Uterine smooth muscle cell (primary cell): Measurements from ENCODE around the gene IKZF5. TPM values are rescaled to one million over a fixed set of nuclear protein-coding genes. Genes with fewer than 3 reads are reported as not detected.

Experiments used
- total RNA-seq: library from RNA; depleted of rRNA; stranded (reverse); fragments of >200 nt; gene quantifications from 2 replicates; pipeline ENCODE4 v1.2.3, GENCODE V29; 2014

Gene IKZF5, protein sequence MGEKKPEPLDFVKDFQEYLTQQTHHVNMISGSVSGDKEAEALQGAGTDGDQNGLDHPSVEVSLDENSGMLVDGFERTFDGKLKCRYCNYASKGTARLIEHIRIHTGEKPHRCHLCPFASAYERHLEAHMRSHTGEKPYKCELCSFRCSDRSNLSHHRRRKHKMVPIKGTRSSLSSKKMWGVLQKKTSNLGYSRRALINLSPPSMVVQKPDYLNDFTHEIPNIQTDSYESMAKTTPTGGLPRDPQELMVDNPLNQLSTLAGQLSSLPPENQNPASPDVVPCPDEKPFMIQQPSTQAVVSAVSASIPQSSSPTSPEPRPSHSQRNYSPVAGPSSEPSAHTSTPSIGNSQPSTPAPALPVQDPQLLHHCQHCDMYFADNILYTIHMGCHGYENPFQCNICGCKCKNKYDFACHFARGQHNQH
- 2.5 and 2.7 TPM in 2 replicates for total RNA-seq

DNA sequence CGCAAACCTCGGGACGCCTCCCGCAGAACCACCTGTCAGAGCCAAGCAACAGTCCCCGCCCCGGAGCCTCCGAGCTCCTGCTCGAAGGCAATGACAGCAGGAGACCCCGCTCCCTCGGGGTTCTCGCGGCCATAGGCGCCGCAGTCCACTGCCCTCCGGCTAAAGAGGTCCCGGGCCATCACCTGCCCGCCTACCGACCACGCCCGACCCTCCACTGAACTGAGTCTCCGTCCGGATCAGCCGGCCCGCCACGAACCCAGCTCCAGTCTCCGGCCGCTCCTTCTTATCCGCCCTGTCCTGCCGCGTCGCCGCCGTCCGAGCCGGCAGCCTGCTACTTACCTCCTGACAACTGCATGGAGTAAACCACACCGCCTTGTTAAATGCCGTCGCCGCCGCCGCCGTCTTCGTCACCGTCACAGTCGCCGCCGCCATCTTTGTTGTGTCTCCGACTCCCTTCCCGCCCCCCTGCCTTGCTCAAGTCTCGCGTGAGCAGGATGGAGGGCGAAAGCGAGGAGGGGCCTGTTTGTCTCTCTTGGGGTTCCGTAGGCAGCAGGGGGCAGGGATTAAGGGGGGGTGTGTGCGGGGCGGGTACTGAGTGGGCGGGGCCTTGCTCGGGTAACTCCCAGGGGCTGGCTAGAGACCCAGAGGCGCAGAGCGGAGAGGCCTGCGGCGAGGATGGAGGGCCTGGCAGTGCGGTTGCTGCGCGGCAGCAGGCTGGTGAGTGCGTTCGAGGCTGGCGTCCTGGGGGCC, at the start of gene IKZF5, which contains the start of gene ACADSB:
Gene IKZF5, minus strand, starts transcription at position 441 of the 750 bp plus-strand sequence. CDS start 10,170 bp downstream, outside the sequence.
Gene ACADSB, plus strand, starts transcription at position 652 of the 750 bp plus-strand sequence. Its CDS starts 24 bp downstream, at position 676.

GRCh38 chr10:122980209-122981065, 28.2 kb downstream of the IKZF5 start, which contains the start of gene PSTK:
Gene PSTK (plus strand): TSS chr10:122980401. CDS start chr10:122980480, 79 bp downstream.

GRCh38 chr10:122953902-122954730, 54.5 kb downstream of the IKZF5 start, which contains the start of gene C10orf88:
Gene C10orf88 (minus strand): TSS chr10:122954227. CDS start chr10:122954178, 49 bp downstream.

Other genes with a start within 250 kb of the IKZF5 start
- gene CUZD1, start 162.9 kb downstream of the IKZF5 start, total RNA-seq, result 0.33 and 0.50 TPM in 2 replicates
- gene FAM24B, start 129.2 kb downstream of the IKZF5 start, total RNA-seq, result 4.2 and 9.0 TPM in 2 replicates
- gene FAM24A, start 98.2 kb downstream of the IKZF5 start, total RNA-seq, result not detected in 2 replicates
- gene C10orf88, start 54.6 kb downstream of the IKZF5 start, total RNA-seq, result 11.9 and 15.7 TPM in 2 replicates
- gene PSTK, start 28.4 kb downstream of the IKZF5 start, total RNA-seq, result 3.2 and 4.0 TPM in 2 replicates
- 7.0 and 8.0 TPM in 2 replicates for gene ACADSB, start 211 bp upstream of the IKZF5 start, total RNA-seq
- not detected in 2 replicates for gene HMX3, start 127.2 kb upstream of the IKZF5 start, total RNA-seq
- gene HMX2, start 139.3 kb upstream of the IKZF5 start, total RNA-seq, result not detected in 2 replicates
- 147 and 253 TPM in 2 replicates for gene BUB3, start 145.6 kb upstream of the IKZF5 start, total RNA-seq